Liver (tissue), 9 donors: ENCODE measurements around the gene TNS1. TPM values are rescaled to one million over a fixed set of nuclear protein-coding genes. Genes with fewer than 3 reads are reported as not detected.
A peak's percentile ranks its signal among the peaks of the same experiment; 100 is the strongest.

ENCODE experiments used
- DNase-seq: peaks from one replicate; pipeline ENCODE4 v3.0.0-alpha.2; 2017; ENCODE audit warnings: low spot score
- H3K27ac ChIP-seq, 2 donors: one replicate each; pipeline ENCODE4 v1.7.0; 2013; ENCODE audit warnings: inconsistent platforms in 2 of 2, low read length in 2 of 2, control low read depth in 1 of 2, low read depth in 1 of 2, mild to moderate bottlenecking in 1 of 2
- H3K27me3 ChIP-seq, 4 donors: one replicate each; pipeline versions ENCODE4 v1.6.1 to v1.7.0; 2013; ENCODE audit warnings: low read length in 3 of 4, inconsistent platforms in 1 of 4, mild to moderate bottlenecking in 1 of 4, moderate library complexity in 1 of 4; ENCODE audit not compliant: control insufficient read depth in 4 of 4, insufficient read depth in 4 of 4
- H3K36me3 ChIP-seq, 4 donors: one replicate each; pipeline versions ENCODE4 v1.6.1 to v1.7.0; 2013; ENCODE audit warnings: low read length in 3 of 4, mild to moderate bottlenecking in 3 of 4, low read depth in 1 of 4, moderate library complexity in 1 of 4; ENCODE audit not compliant: control insufficient read depth in 4 of 4, insufficient read depth in 3 of 4
- H3K4me1 ChIP-seq, 4 donors: one replicate each; pipeline versions ENCODE4 v1.6.1 to v1.7.0; 2013; ENCODE audit warnings: low read length in 3 of 4, mild to moderate bottlenecking in 3 of 4, moderate library complexity in 1 of 4; ENCODE audit not compliant: control insufficient read depth in 4 of 4, insufficient read depth in 4 of 4
- H3K4me3 ChIP-seq, 3 donors: one replicate each; pipeline versions ENCODE4 v1.6.1 to v1.7.0; 2013; ENCODE audit warnings: low read length in 3 of 3, control low read depth in 1 of 3, low read depth in 1 of 3, mild to moderate bottlenecking in 1 of 3
- H3K9ac ChIP-seq, 2 donors: one replicate each; pipeline ENCODE4 v1.7.0; 2013; ENCODE audit warnings: low read length in 2 of 2, mild to moderate bottlenecking in 2 of 2, moderate library complexity in 2 of 2, control low read depth in 1 of 2, low read depth in 1 of 2
- H3K9me3 ChIP-seq, 4 donors: one replicate each; pipeline versions ENCODE4 v1.6.1 to v1.7.0; 2013; ENCODE audit warnings: low read length in 3 of 4; ENCODE audit not compliant: control insufficient read depth in 4 of 4
- EGR1 ChIP-seq, 2 donors: IDR thresholded peaks; 2 replicates each; pipeline ENCODE4 v1.6.1; 2016 to 2018; ENCODE audit warnings: antibody characterized with exemption in 2 of 2, low read depth in 2 of 2
- FOXA1 ChIP-seq: IDR thresholded peaks from 2 replicates; pipeline ENCODE4 v1.6.1; 2016; ENCODE audit warnings: antibody characterized with exemption
- FOXA2 ChIP-seq: IDR thresholded peaks from 2 replicates; pipeline ENCODE4 v1.6.1; 2016; ENCODE audit warnings: antibody characterized with exemption
- GABPA ChIP-seq, 2 donors: IDR thresholded peaks in 1 of 2; conservative IDR thresholded peaks in 1 of 2; 2 replicates each; pipeline ENCODE4 v1.6.1; 2016; ENCODE audit warnings: antibody characterized with exemption in 2 of 2, mild to moderate bottlenecking in 1 of 2, moderate library complexity in 1 of 2
- HNF4A ChIP-seq, 2 donors: conservative IDR thresholded peaks; 2 replicates each; pipeline ENCODE4 v1.6.1; 2016; ENCODE audit warnings: antibody characterized with exemption in 2 of 2, mild to moderate bottlenecking in 2 of 2
- HNF4G ChIP-seq: IDR thresholded peaks from 2 replicates; pipeline ENCODE4 v1.6.1; 2016; ENCODE audit warnings: antibody characterized with exemption
- JUND ChIP-seq, 2 donors: IDR thresholded peaks; 2 replicates each; pipeline ENCODE4 v1.6.1; 2016; ENCODE audit warnings: antibody characterized with exemption in 2 of 2
- NR2F2 ChIP-seq: IDR thresholded peaks from 2 replicates; pipeline ENCODE4 v1.6.1; 2016; ENCODE audit warnings: antibody characterized with exemption
- RAD21 ChIP-seq, 2 donors: IDR thresholded peaks; 2 replicates each; pipeline ENCODE4 v1.6.1; 2016; ENCODE audit warnings: antibody characterized with exemption in 2 of 2, mild to moderate bottlenecking in 2 of 2
- RXRA ChIP-seq, 2 donors: IDR thresholded peaks; 2 replicates each; pipeline ENCODE4 v1.6.1; 2017 to 2018; ENCODE audit warnings: antibody characterized with exemption in 2 of 2, mild to moderate bottlenecking in 1 of 2
- SP1 ChIP-seq: IDR thresholded peaks from 2 replicates; pipeline ENCODE4 v1.6.1; 2018; ENCODE audit warnings: antibody characterized with exemption, mild to moderate bottlenecking
- TAF1 ChIP-seq: conservative IDR thresholded peaks from 2 replicates; pipeline ENCODE4 v1.6.1; 2016; ENCODE audit warnings: antibody characterized with exemption, mild to moderate bottlenecking
- YY1 ChIP-seq: IDR thresholded peaks from 2 replicates; pipeline ENCODE4 v1.6.1; 2016; ENCODE audit warnings: antibody characterized with exemption, mild to moderate bottlenecking
- ZBTB33 ChIP-seq: IDR thresholded peaks from 2 replicates; pipeline ENCODE4 v1.6.1; 2016; ENCODE audit warnings: antibody characterized with exemption
- WGBS: extraction: QIAGEN DNeasy Blood & Tissue Kit; methylation state at CpG from one replicate; pipeline ENCODE4 v1.1.7; 2013; 5-methylcytosine and 5-hydroxymethylcytosine counted together
- polyA plus RNA-seq, 2 donors: library from polyadenylated mRNA; stranded (reverse) in 1 of 2; unstranded in 1 of 2; fragments of 200-250 nt in 1 of 2; fragments of >200 nt in 1 of 2; fragmentation: Nextera tagmentation in 1 of 2; extraction: Ambion mirVana in 1 of 2; gene quantifications; one replicate each; pipeline versions ENCODE4 v1.2.1 to v1.2.3, GENCODE V29; 2013 to 2015
- total RNA-seq, 2 donors: library from RNA; depleted of rRNA; stranded (reverse); fragments of >200 nt; gene quantifications; one replicate each; pipeline ENCODE4 v1.2.3, GENCODE V29; 2014
- TF ChIP-seq, protein P1 (sequence below): fragments of 150-350 bp; IDR thresholded peaks from 2 replicates; pipeline ENCODE4 v1.5.1; 2017; ENCODE audit warnings: improper control_type of control experiment, low read depth, low read length; ENCODE audit not compliant: missing input control
- TF ChIP-seq, protein P2 (sequence below): IDR thresholded peaks from 2 replicates; pipeline ENCODE4 v1.6.1; 2016; ENCODE audit warnings: antibody characterized with exemption
- TF ChIP-seq, protein P3 (sequence below): IDR thresholded peaks from 2 replicates; pipeline ENCODE4 v1.6.1; 2016; ENCODE audit warnings: antibody characterized with exemption, mild to moderate bottlenecking
- TF ChIP-seq, protein P4 (sequence below): IDR thresholded peaks from 2 replicates; pipeline ENCODE4 v1.6.1; 2016; ENCODE audit warnings: antibody characterized with exemption
- donor health status: healthy.
- donor health status: healthy.
- donor health status: healthy.
- donor health status: healthy.
- donor health status: healthy.

The TNS1 gene
- total and polyA plus RNA-seq, 4 donors, result 16.3 to 128 (median 57.3) TPM

GRCh38 chr2:217905896-217906295 is 96.9 kb downstream of the TNS1 start:
- no peak for DNase-seq
- WGBS, result 83% methylated on average over 9 of the region's 9 CpGs
- H3K9ac ChIP-seq, result peak overlapping the region; percentile 8 to 10
- H3K36me3 ChIP-seq, result peaks cover 0 to 3% (median under 1%) of the 10 kb centered on the region in 4 donors
- no peak for TF ChIP-seq HNF4G
- no peak for TF ChIP-seq RXRA (IDR thresholded peaks at IDR 0.05)
- TF ChIP-seq JUND (IDR thresholded peaks at IDR 0.05), result no peak
- TF ChIP-seq, protein P1, sequence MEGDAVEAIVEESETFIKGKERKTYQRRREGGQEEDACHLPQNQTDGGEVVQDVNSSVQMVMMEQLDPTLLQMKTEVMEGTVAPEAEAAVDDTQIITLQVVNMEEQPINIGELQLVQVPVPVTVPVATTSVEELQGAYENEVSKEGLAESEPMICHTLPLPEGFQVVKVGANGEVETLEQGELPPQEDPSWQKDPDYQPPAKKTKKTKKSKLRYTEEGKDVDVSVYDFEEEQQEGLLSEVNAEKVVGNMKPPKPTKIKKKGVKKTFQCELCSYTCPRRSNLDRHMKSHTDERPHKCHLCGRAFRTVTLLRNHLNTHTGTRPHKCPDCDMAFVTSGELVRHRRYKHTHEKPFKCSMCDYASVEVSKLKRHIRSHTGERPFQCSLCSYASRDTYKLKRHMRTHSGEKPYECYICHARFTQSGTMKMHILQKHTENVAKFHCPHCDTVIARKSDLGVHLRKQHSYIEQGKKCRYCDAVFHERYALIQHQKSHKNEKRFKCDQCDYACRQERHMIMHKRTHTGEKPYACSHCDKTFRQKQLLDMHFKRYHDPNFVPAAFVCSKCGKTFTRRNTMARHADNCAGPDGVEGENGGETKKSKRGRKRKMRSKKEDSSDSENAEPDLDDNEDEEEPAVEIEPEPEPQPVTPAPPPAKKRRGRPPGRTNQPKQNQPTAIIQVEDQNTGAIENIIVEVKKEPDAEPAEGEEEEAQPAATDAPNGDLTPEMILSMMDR, result no peak
- no peak for TF ChIP-seq SP1
- no peak for TF ChIP-seq FOXA2
- no peak for TF ChIP-seq EGR1 (IDR thresholded peaks at IDR 0.05; ENCODE audit: low read depth in 2 of 2)
- TF ChIP-seq, protein P2, sequence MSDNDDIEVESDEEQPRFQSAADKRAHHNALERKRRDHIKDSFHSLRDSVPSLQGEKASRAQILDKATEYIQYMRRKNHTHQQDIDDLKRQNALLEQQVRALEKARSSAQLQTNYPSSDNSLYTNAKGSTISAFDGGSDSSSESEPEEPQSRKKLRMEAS, result no peak
- no peak for TF ChIP-seq GABPA (IDR thresholded peaks at IDR 0.05 in 1 of 2, conservative IDR thresholded peaks at IDR 0.05 in 1 of 2)
- no peak for TF ChIP-seq FOXA1
- TF ChIP-seq TAF1, result no peak
- no peak for TF ChIP-seq HNF4A (conservative IDR thresholded peaks at IDR 0.05)
- no peak for TF ChIP-seq RAD21 (IDR thresholded peaks at IDR 0.05)
- TF ChIP-seq, protein P3, sequence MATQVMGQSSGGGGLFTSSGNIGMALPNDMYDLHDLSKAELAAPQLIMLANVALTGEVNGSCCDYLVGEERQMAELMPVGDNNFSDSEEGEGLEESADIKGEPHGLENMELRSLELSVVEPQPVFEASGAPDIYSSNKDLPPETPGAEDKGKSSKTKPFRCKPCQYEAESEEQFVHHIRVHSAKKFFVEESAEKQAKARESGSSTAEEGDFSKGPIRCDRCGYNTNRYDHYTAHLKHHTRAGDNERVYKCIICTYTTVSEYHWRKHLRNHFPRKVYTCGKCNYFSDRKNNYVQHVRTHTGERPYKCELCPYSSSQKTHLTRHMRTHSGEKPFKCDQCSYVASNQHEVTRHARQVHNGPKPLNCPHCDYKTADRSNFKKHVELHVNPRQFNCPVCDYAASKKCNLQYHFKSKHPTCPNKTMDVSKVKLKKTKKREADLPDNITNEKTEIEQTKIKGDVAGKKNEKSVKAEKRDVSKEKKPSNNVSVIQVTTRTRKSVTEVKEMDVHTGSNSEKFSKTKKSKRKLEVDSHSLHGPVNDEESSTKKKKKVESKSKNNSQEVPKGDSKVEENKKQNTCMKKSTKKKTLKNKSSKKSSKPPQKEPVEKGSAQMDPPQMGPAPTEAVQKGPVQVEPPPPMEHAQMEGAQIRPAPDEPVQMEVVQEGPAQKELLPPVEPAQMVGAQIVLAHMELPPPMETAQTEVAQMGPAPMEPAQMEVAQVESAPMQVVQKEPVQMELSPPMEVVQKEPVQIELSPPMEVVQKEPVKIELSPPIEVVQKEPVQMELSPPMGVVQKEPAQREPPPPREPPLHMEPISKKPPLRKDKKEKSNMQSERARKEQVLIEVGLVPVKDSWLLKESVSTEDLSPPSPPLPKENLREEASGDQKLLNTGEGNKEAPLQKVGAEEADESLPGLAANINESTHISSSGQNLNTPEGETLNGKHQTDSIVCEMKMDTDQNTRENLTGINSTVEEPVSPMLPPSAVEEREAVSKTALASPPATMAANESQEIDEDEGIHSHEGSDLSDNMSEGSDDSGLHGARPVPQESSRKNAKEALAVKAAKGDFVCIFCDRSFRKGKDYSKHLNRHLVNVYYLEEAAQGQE, result no peak
- no peak overlapping the region for H3K4me3 ChIP-seq
- H3K4me1 ChIP-seq, result peaks cover 37 to 87% (median 72%) of the 10 kb centered on the region in 4 donors
- peak overlapping the region; percentile 95 to 97 for H3K27ac ChIP-seq
- no peaks in the 10 kb centered on the region for H3K27me3 ChIP-seq
- H3K9me3 ChIP-seq, result no peaks in the 10 kb centered on the region

- no peaks in the 10 kb centered on the region for H3K27me3 ChIP-seq
- H3K27ac ChIP-seq, result peak overlapping the region; percentile 95 to 97
- 50% methylated on average over 10 of the region's 10 CpGs for WGBS
- no peaks in the 10 kb centered on the region for H3K9me3 ChIP-seq
- peaks cover 0 to 3% (median under 1%) of the 10 kb centered on the region in 4 donors for H3K36me3 ChIP-seq
- no peak overlapping the region for H3K4me3 ChIP-seq
- H3K9ac ChIP-seq, result peak overlapping the region; percentile 8 to 10
- DNase-seq, result no peak
- peaks cover 36 to 87% (median 72%) of the 10 kb centered on the region in 4 donors for H3K4me1 ChIP-seq
- TF ChIP-seq, protein P3, result no peak
- TF ChIP-seq FOXA1 (no peak), RXRA (IDR thresholded peaks at IDR 0.05) (no peak), EGR1 (IDR thresholded peaks at IDR 0.05; ENCODE audit: low read depth in 2 of 2) (no peak), HNF4G (no peak), HNF4A (conservative IDR thresholded peaks at IDR 0.05) (no peak), TAF1 (no peak), ZBTB33 (no peak), YY1 (no peak), JUND (IDR thresholded peaks at IDR 0.05) (no peak), NR2F2 (no peak), SP1 (no peak)
- TF ChIP-seq, protein P4, sequence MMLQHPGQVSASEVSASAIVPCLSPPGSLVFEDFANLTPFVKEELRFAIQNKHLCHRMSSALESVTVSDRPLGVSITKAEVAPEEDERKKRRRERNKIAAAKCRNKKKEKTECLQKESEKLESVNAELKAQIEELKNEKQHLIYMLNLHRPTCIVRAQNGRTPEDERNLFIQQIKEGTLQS, result no peak
- TF ChIP-seq, protein P2, result no peak
Measured at GRCh38 chr2:217905395-217905794, 97.4 kb downstream of the TNS1 start.
